Loucy (cell line): ENCODE measurements around the gene STRN3.

Source experiments
- EZH2phosphoT487 ChIP-seq: fragments of 200-600 bp; IDR thresholded peaks from 2 replicates; pipeline ENCODE4 v1.6.1; 2018; ENCODE audit warnings: antibody characterized with exemption, mild to moderate bottlenecking, moderate library complexity, borderline replicate concordance
- TF ChIP-seq, protein P1 (sequence below): fragments of 200-600 bp; sonication (generic); conservative IDR thresholded peaks from 2 replicates; pipeline ENCODE4 v1.5.1; 2014; ENCODE audit warnings: mild to moderate bottlenecking, antibody characterized with exemption, low read length

DNA sequence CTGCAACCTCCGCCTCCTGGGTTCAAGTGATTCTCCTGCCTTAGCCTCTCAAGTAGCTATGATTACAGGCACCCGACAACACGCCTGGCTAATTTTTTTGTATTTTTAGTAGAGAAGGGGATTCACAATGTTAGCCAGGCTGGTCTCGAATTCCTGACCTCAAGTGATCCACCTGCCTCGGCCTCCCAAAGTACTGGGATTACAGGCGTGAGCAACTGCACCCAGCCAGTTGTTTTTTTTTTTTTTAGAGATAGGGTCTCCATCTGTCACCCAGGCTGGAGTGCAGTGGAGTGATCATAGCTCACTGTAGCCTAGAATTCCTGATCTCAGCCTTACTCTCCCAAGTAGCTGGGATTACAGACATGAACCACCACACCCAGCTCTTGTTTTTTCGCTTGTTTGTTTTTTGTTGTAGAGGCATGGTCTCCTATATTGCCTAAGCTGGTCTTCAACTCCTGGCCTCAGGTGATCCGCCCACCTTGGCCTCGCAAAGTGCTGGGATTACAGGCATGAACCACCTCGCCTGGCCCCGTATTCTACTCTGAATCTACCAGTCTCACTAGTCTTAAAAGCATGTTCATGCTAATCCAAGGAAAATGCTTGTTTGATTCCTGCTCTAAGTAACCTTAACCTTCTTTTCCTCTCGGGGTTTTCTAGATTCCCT, 31.7 kb upstream of the STRN3 start:
- TF ChIP-seq, protein P1, sequence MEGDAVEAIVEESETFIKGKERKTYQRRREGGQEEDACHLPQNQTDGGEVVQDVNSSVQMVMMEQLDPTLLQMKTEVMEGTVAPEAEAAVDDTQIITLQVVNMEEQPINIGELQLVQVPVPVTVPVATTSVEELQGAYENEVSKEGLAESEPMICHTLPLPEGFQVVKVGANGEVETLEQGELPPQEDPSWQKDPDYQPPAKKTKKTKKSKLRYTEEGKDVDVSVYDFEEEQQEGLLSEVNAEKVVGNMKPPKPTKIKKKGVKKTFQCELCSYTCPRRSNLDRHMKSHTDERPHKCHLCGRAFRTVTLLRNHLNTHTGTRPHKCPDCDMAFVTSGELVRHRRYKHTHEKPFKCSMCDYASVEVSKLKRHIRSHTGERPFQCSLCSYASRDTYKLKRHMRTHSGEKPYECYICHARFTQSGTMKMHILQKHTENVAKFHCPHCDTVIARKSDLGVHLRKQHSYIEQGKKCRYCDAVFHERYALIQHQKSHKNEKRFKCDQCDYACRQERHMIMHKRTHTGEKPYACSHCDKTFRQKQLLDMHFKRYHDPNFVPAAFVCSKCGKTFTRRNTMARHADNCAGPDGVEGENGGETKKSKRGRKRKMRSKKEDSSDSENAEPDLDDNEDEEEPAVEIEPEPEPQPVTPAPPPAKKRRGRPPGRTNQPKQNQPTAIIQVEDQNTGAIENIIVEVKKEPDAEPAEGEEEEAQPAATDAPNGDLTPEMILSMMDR = no peak
- TF ChIP-seq EZH2phosphoT487 = no peak
